IMR-90 (cell line): ENCODE measurements around the gene STOML2. TPM values are rescaled to one million over a fixed set of nuclear protein-coding genes. Genes with fewer than 3 reads are reported as not detected.

Experiments
- ATAC-seq: fragments of 200-7000 bp; cut with Tn5 transposase; 2 replicates; pipeline ENCODE4 v1.9.1; 2020; ENCODE audit warnings: low read depth, mild to moderate bottlenecking, moderate library complexity
- BruUV-seq: library from RNA; stranded (reverse); fragments of 400-500 nt; replicated peaks from 2 replicates; lab custom pipeline; 2021; lab: Mats Ljungman, UMichigan
- CTCF ChIA-PET: fragments of 300-600 bp; formaldehyde crosslinking; extraction: SDS; loops from one replicate; lab custom pipeline; 2021; ENCODE audit warnings: antibody characterized with exemption; lab: Yijun Ruan, JAX
- POLR2A ChIA-PET: fragments of 300-600 bp; sonication (Branson Sonifier 250); formaldehyde crosslinking; loops from one replicate; lab custom pipeline; 2022; ENCODE audit warnings: antibody characterized with exemption; ENCODE audit not compliant: unreplicated experiment; lab: Charles Lee
- DNase-seq: peaks from one replicate; pipeline ENCODE4 v3.0.0; 2013
- H2AFZ ChIP-seq: replicated peaks from 2 replicates; pipeline ENCODE3; 2013; ENCODE audit warnings: low read length, mild to moderate bottlenecking; ENCODE audit not compliant: poor library complexity
- H2AK5ac ChIP-seq: 2 replicates; pipeline ENCODE4 v1.6.1; 2013; ENCODE audit warnings: low read depth, low read length, inconsistent platforms
- H2AK9ac ChIP-seq: replicated peaks from 2 replicates; pipeline ENCODE3; 2013; ENCODE audit warnings: mild to moderate bottlenecking, low read depth, low read length, moderate library complexity; ENCODE audit not compliant: poor library complexity
- H2BK120ac ChIP-seq: 2 replicates; pipeline ENCODE4 v1.6.1; 2013; ENCODE audit warnings: low read depth, low read length, inconsistent platforms
- H2BK15ac ChIP-seq: 3 replicates; pipeline ENCODE4 v1.6.1; 2013; ENCODE audit warnings: low read depth, low read length, inconsistent platforms
- H2BK20ac ChIP-seq: 2 replicates; pipeline ENCODE4 v1.6.1; 2013; ENCODE audit warnings: low read depth, mild to moderate bottlenecking, inconsistent platforms, low read length, moderate library complexity
- H2BK5ac ChIP-seq: 2 replicates; pipeline ENCODE4 v1.6.1; 2013; ENCODE audit warnings: mild to moderate bottlenecking, low read depth, low read length, inconsistent platforms; ENCODE audit not compliant: poor library complexity, severe bottlenecking
- H3K14ac ChIP-seq: replicated peaks from 2 replicates; pipeline ENCODE4 v1.6.1; 2013; ENCODE audit warnings: low read depth, low read length, inconsistent platforms
- H3K18ac ChIP-seq: 2 replicates; pipeline ENCODE4 v1.6.1; 2013; ENCODE audit warnings: low read depth, low read length, control low read depth
- H3K23ac ChIP-seq: 2 replicates; pipeline ENCODE4 v1.6.1; 2013; ENCODE audit warnings: low read depth, low read length, inconsistent platforms
- H3K27ac ChIP-seq: 2 replicates; pipeline ENCODE4 v1.5.1; 2013; ENCODE audit warnings: mild to moderate bottlenecking, control low read depth, low read length; ENCODE audit not compliant: insufficient read depth
- H3K27me3 ChIP-seq: 2 replicates; pipeline ENCODE4 v1.6.1; 2013; ENCODE audit warnings: low read length; ENCODE audit not compliant: control insufficient read depth, insufficient read depth
- H3K36me3 ChIP-seq: 2 replicates; pipeline ENCODE4 v1.6.1; 2013; ENCODE audit warnings: low read length, mixed read lengths; ENCODE audit not compliant: control insufficient read depth, insufficient read depth
- H3K4ac ChIP-seq: 2 replicates; pipeline ENCODE4 v1.6.1; 2013; ENCODE audit warnings: low read depth, low read length, inconsistent platforms
- H3K4me1 ChIP-seq: 2 replicates; pipeline ENCODE4 v1.6.1; 2013; ENCODE audit warnings: low read length, mixed read lengths; ENCODE audit not compliant: control insufficient read depth, insufficient read depth
- H3K4me2 ChIP-seq: 2 replicates; pipeline ENCODE4 v1.6.1; 2013; ENCODE audit warnings: low read depth, mild to moderate bottlenecking, control low read depth, low read length, moderate library complexity
- H3K4me3 ChIP-seq: 2 replicates; pipeline ENCODE4 v1.5.1; 2013; ENCODE audit warnings: low read depth, mild to moderate bottlenecking, control low read depth, low read length, moderate library complexity; ENCODE audit not compliant: insufficient read depth
- H3K56ac ChIP-seq: 2 replicates; pipeline ENCODE4 v1.6.1; 2013; ENCODE audit warnings: low read length, inconsistent platforms; ENCODE audit not compliant: insufficient read depth; ENCODE audit errors: extremely low read depth
- H3K79me1 ChIP-seq, 2 experiments: 2 replicates each; pipeline ENCODE4 v1.6.1; 2013; ENCODE audit warnings: low read length in 2 of 2, inconsistent platforms in 1 of 2, low read depth in 1 of 2
- H3K9ac ChIP-seq: 2 replicates; pipeline ENCODE4 v1.6.1; 2013; ENCODE audit warnings: low read depth, low read length, control low read depth
- H3K9me1 ChIP-seq: 2 replicates; pipeline ENCODE4 v1.6.1; 2013; ENCODE audit warnings: low read length, inconsistent platforms; ENCODE audit not compliant: insufficient read depth
- H3K9me3 ChIP-seq: 2 replicates; pipeline ENCODE4 v1.6.1; 2013; ENCODE audit warnings: low read length; ENCODE audit not compliant: control insufficient read depth, insufficient read depth
- H4K20me1 ChIP-seq: 2 replicates; pipeline ENCODE4 v1.6.1; 2013; ENCODE audit warnings: low read length, inconsistent platforms; ENCODE audit not compliant: insufficient read depth
- H4K5ac ChIP-seq: 2 replicates; pipeline ENCODE4 v1.6.1; 2013; ENCODE audit warnings: mild to moderate bottlenecking, low read depth, low read length, control low read depth
- H4K8ac ChIP-seq, 2 experiments: 2 replicates each; pipeline ENCODE4 v1.6.1; 2013; ENCODE audit warnings: low read depth in 2 of 2, low read length in 2 of 2, control low read depth in 1 of 2, inconsistent platforms in 1 of 2
- H4K91ac ChIP-seq: 2 replicates; pipeline ENCODE4 v1.6.1; 2013; ENCODE audit warnings: low read depth, low read length, inconsistent platforms; ENCODE audit not compliant: insufficient read depth
- BHLHE40 ChIP-seq: fragments of 150-350 bp; IDR thresholded peaks from 2 replicates; pipeline ENCODE4 v1.6.1; 2016; ENCODE audit warnings: mild to moderate bottlenecking, low read depth, low read length
- CEBPB ChIP-seq: IDR thresholded peaks from 2 replicates; pipeline ENCODE4 v1.6.1; 2012; ENCODE audit warnings: low read depth, low read length, improper control_type of control experiment
- CHD1 ChIP-seq: IDR thresholded peaks from 2 replicates; pipeline ENCODE4 v1.6.1; 2012; ENCODE audit warnings: low read depth, low read length, improper control_type of control experiment
- FOS ChIP-seq: fragments of 150-350 bp; IDR thresholded peaks from 2 replicates; pipeline ENCODE4 v1.6.1; 2016; ENCODE audit warnings: low read depth, low read length
- MAFK ChIP-seq: IDR thresholded peaks from 2 replicates; pipeline ENCODE4 v1.6.1; 2012; ENCODE audit warnings: low read depth, low read length, improper control_type of control experiment
- MAZ ChIP-seq: IDR thresholded peaks from 2 replicates; pipeline ENCODE4 v1.6.1; 2012; ENCODE audit warnings: low read depth, mild to moderate bottlenecking, low read length, improper control_type of control experiment, moderate library complexity, borderline replicate concordance
- MXI1 ChIP-seq: IDR thresholded peaks from 2 replicates; pipeline ENCODE4 v1.6.1; 2012; ENCODE audit warnings: low read depth, mild to moderate bottlenecking, low read length, moderate library complexity, borderline replicate concordance
- NFE2L2 ChIP-seq: fragments of 150-350 bp; IDR thresholded peaks from 2 replicates; pipeline ENCODE4 v1.6.1; 2016; ENCODE audit warnings: low read depth, mild to moderate bottlenecking, low read length
- POLR2A ChIP-seq: IDR thresholded peaks from 2 replicates; pipeline ENCODE4 v1.6.1; 2012; ENCODE audit warnings: mild to moderate bottlenecking, low read depth, low read length
- RAD21 ChIP-seq: IDR thresholded peaks from 2 replicates; pipeline ENCODE4 v1.6.1; 2012; ENCODE audit warnings: low read length, improper control_type of control experiment
- RCOR1 ChIP-seq: IDR thresholded peaks from 2 replicates; pipeline ENCODE4 v1.6.1; 2012; ENCODE audit warnings: mild to moderate bottlenecking, low read length, improper control_type of control experiment; ENCODE audit not compliant: insufficient replicate concordance
- RFX5 ChIP-seq: IDR thresholded peaks from 2 replicates; pipeline ENCODE4 v1.8.0; 2012; ENCODE audit warnings: low read depth, mild to moderate bottlenecking, low read length, moderate library complexity
- SMC3 ChIP-seq: fragments of 150-350 bp; IDR thresholded peaks from 2 replicates; pipeline ENCODE4 v1.6.1; 2016; ENCODE audit warnings: low read depth, mild to moderate bottlenecking, antibody characterized with exemption, low read length, moderate library complexity
- WGBS, 2 experiments: methylation state at CpG; one replicate each; pipeline versions ENCODE4 v1.1.5 to v1.1.7; 2013; ENCODE audit warnings: missing lambda C conversion rate in 2 of 2; ENCODE audit not compliant: insufficient read length in 1 of 2; ENCODE audit errors: extremely low coverage in 2 of 2; 5-methylcytosine and 5-hydroxymethylcytosine counted together
- dilution Hi-C: fragments of 300-500 bp; cut with HindIII; formaldehyde crosslinking; loops from one replicate; pipeline ENCODE4 v1.14.3; 2018; ENCODE audit warnings: low sequenced_read_pairs; ENCODE audit not compliant: unreplicated experiment
- in situ Hi-C: fragments of 300-500 bp; cut with MboI; formaldehyde crosslinking; loops from 3 replicates; pipeline ENCODE4 v1.14.3; 2019; ENCODE audit warnings: low sequenced_read_pairs, inconsistent platforms, mixed read lengths
- intact Hi-C: fragments of 100-400 bp; cut with micrococcal nuclease; formaldehyde crosslinking; loops from 2 replicates; pipeline ENCODE4 v1.10.0; 2022
- polyA plus RNA-seq, 3 experiments: library from polyadenylated mRNA; depleted of rRNA; stranded (reverse); fragments of >200 nt; gene quantifications; 2 replicates each; pipeline ENCODE4 v1.2.3, GENCODE V29; 2012; ENCODE audit warnings: low replicate concordance in 1 of 3
- total RNA-seq: library from RNA; depleted of rRNA; stranded (reverse); fragments of >200 nt; gene quantifications from 2 replicates; pipeline ENCODE4 v1.2.3, GENCODE V29; 2012
- TF ChIP-seq, protein P1 (sequence below): fragments of 150-350 bp; IDR thresholded peaks from 2 replicates; pipeline ENCODE4 v1.6.1; 2016; ENCODE audit warnings: low read depth, mild to moderate bottlenecking, low read length, moderate library complexity, borderline replicate concordance
- TF ChIP-seq, protein P2 (sequence below): conservative IDR thresholded peaks from 2 replicates; pipeline ENCODE4 v1.5.1; 2012; ENCODE audit warnings: mild to moderate bottlenecking, low read depth, low read length, improper control_type of control experiment
- TF ChIP-seq, protein P3 (sequence below): fragments of 150-350 bp; IDR thresholded peaks from 2 replicates; pipeline ENCODE4 v1.6.1; 2017; ENCODE audit warnings: mild to moderate bottlenecking, antibody characterized with exemption, low read length, low read depth

The STOML2 gene
- total and polyA plus RNA-seq, 2 of the 4 experiments (the other 2 are of a cell fraction) = 177 to 250 TPM

DNA sequence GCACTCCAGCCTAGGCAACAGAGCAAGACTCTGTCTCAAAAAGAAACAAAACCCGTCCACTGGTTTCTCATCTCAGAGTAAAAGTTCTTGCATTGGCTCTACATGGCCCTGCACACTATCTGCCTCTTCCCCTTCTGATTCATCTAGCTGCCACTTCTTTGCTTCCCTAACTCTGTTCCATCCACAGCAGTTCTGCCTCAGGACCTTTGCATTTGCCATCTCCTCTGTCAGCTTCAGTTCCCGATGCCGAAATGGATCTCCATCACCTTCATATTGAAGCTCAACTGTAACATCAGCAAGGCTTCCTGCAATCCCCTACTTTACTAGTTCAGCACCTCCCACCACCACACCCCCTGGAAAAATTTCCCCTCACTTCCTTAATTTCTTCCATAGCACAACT lies 5.4 kb downstream of the STOML2 start:
- no peak for ATAC-seq
- Histone ChIP-seq H3K79me1 (peaks cover 20 to 45% of the 10 kb centered on the region in 2 experiments), H3K27me3 (no peaks in the 10 kb centered on the region), H3K4me2 (no peak overlapping the region), H4K20me1 (no peaks in the 10 kb centered on the region), H4K5ac (no peak overlapping the region), H3K4ac (no peak overlapping the region), H2BK15ac (no peak overlapping the region), H3K14ac (no peak overlapping the region), H3K56ac (no peak overlapping the region), H3K27ac (no peak overlapping the region), H3K4me1 (peaks cover 5% of the 10 kb centered on the region; the same call in 1 of the 2 replicates), H3K9me1 (peaks cover 13% of the 10 kb centered on the region), H3K18ac (no peak overlapping the region), H3K23ac (no peak overlapping the region; the same call in 1 of the 2 replicates), H2AK5ac (no peak overlapping the region), H3K9me3 (no peaks in the 10 kb centered on the region), H2BK120ac (no peak overlapping the region), H4K91ac (no peak overlapping the region), H2AFZ (no peak overlapping the region), H4K8ac (no peak overlapping the region), H2BK20ac (no peak overlapping the region), H2AK9ac (no peak overlapping the region), H3K36me3 (peaks cover 28% of the 10 kb centered on the region), H3K4me3 (no peak overlapping the region), H3K9ac (no peak overlapping the region), H2BK5ac (no peak overlapping the region)
- DNase-seq = no peak
- ChIA-PET CTCF (no interaction called here), POLR2A (no interaction called here)
- no TSS peak for BruUV-seq
- intact Hi-C loops (loop anchor here (2.0 kb wide), 1 partner anchor 337 kb away; no protein-coding TSS in a partner anchor), dilution Hi-C loops (no loop called here), in situ Hi-C loops (loop anchor here (5.0 kb wide), 1 partner anchor 200 kb away; a partner anchor contains a TSS)
- WGBS, 2 experiments = 96% methylated on average over 3 of the region's 3 CpGs; no CpG with 5 or more reads in 1 of the 2 experiments
- TF ChIP-seq MAFK (no peak), FOS (no peak), SMC3 (no peak), NFE2L2 (no peak), RFX5 (no peak), RCOR1 (no peak), CEBPB (no peak), CHD1 (no peak), BHLHE40 (no peak), MXI1 (no peak), MAZ (no peak), POLR2A (no peak), RAD21 (no peak)
- TF ChIP-seq, protein P1, sequence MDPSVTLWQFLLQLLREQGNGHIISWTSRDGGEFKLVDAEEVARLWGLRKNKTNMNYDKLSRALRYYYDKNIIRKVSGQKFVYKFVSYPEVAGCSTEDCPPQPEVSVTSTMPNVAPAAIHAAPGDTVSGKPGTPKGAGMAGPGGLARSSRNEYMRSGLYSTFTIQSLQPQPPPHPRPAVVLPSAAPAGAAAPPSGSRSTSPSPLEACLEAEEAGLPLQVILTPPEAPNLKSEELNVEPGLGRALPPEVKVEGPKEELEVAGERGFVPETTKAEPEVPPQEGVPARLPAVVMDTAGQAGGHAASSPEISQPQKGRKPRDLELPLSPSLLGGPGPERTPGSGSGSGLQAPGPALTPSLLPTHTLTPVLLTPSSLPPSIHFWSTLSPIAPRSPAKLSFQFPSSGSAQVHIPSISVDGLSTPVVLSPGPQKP = no peak
- TF ChIP-seq, protein P2, sequence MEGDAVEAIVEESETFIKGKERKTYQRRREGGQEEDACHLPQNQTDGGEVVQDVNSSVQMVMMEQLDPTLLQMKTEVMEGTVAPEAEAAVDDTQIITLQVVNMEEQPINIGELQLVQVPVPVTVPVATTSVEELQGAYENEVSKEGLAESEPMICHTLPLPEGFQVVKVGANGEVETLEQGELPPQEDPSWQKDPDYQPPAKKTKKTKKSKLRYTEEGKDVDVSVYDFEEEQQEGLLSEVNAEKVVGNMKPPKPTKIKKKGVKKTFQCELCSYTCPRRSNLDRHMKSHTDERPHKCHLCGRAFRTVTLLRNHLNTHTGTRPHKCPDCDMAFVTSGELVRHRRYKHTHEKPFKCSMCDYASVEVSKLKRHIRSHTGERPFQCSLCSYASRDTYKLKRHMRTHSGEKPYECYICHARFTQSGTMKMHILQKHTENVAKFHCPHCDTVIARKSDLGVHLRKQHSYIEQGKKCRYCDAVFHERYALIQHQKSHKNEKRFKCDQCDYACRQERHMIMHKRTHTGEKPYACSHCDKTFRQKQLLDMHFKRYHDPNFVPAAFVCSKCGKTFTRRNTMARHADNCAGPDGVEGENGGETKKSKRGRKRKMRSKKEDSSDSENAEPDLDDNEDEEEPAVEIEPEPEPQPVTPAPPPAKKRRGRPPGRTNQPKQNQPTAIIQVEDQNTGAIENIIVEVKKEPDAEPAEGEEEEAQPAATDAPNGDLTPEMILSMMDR = no peak
- TF ChIP-seq, protein P3, sequence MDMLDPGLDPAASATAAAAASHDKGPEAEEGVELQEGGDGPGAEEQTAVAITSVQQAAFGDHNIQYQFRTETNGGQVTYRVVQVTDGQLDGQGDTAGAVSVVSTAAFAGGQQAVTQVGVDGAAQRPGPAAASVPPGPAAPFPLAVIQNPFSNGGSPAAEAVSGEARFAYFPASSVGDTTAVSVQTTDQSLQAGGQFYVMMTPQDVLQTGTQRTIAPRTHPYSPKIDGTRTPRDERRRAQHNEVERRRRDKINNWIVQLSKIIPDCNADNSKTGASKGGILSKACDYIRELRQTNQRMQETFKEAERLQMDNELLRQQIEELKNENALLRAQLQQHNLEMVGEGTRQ = no peak
